ENCODE results near the gene GFRA1.

GFRA1 gene

GRCh38 chr10:116272440-116273283 lies at the start of gene GFRA1:
Gene GFRA1, minus strand, starts transcription at chr10:116273206. Its CDS starts 1,177 bp downstream, at chr10:116272029.
- peak in 21 of 56 donors; percentile 20 to 60 (median 37) for DNase-seq

GRCh38 chr10:116316503-116316902 lies 43.5 kb upstream of the GFRA1 start:
- DNase-seq: no peak

GRCh38 chr10:116312548-116312947 lies 39.5 kb upstream of the GFRA1 start:
- no peak for DNase-seq

GRCh38 chr10:116311706-116312490 lies 38.9 kb upstream of the GFRA1 start:
- no peak for DNase-seq

GRCh38 chr10:116311016-116311415 lies 38.0 kb upstream of the GFRA1 start:
- no peak for DNase-seq

GRCh38 chr10:116307455-116307854 lies 34.4 kb upstream of the GFRA1 start:
- no peak for DNase-seq

- no peak for DNase-seq
Observed at GRCh38 chr10:116306847-116307246, 33.8 kb upstream of the GFRA1 start.

GRCh38 chr10:116304923-116305322 lies 31.9 kb upstream of the GFRA1 start:
- DNase-seq: no peak

- no peak for DNase-seq
Observed at GRCh38 chr10:116300542-116300941, 27.5 kb upstream of the GFRA1 start.

GRCh38 chr10:116298586-116298985 lies 25.6 kb upstream of the GFRA1 start:
- DNase-seq: peak in 1 of 56 donors; percentile 13

GRCh38 chr10:116296291-116296721 lies 23.3 kb upstream of the GFRA1 start:
- no peak for DNase-seq

- no peak for DNase-seq
Observed at GRCh38 chr10:116292493-116292892, 19.5 kb upstream of the GFRA1 start.

- no peak for DNase-seq
Observed at GRCh38 chr10:116289652-116290051, 16.6 kb upstream of the GFRA1 start.

- peak in 17 of 56 donors; percentile 4 to 62 (median 22) for DNase-seq
Observed at GRCh38 chr10:116287906-116288501, 15.0 kb upstream of the GFRA1 start.

GRCh38 chr10:116286626-116287200 lies 13.7 kb upstream of the GFRA1 start:
- no peak for DNase-seq

- no peak for DNase-seq
Observed at GRCh38 chr10:116281775-116282174, 8.8 kb upstream of the GFRA1 start.

GRCh38 chr10:116278846-116279245 lies 5.8 kb upstream of the GFRA1 start:
- no peak for DNase-seq

- DNase-seq: no peak
Observed at GRCh38 chr10:116276981-116277380, 4.0 kb upstream of the GFRA1 start.

- peak in 17 of 56 donors; percentile 25 to 65 (median 43) for DNase-seq
Observed at GRCh38 chr10:116274064-116274904, 1.3 kb upstream of the GFRA1 start.
